Epidermal melanocyte (primary cell): ENCODE data around the gene SLC38A3.
"Not testable (repeated sequence)": the region's sequence is repeated elsewhere in the genome, so short reads cannot be mapped to it uniquely, and the experiment has no call there.

ENCODE experiments used
- DNase-seq: peaks from one replicate; pipeline ENCODE4 v3.0.0; 2011; ENCODE audit warnings: low spot score; ENCODE audit not compliant: insufficient read length

Gene SLC38A3

GRCh38 chr3:50210176-50210509 is 5.1 kb downstream of the SLC38A3 start:
- DNase-seq, result no peak

- DNase-seq, result no peak
Measured at GRCh38 chr3:50210510-50211367, 5.7 kb downstream of the SLC38A3 start.

GRCh38 chr3:50211368-50211717 is 6.3 kb downstream of the SLC38A3 start:
- not testable (repeated sequence) for DNase-seq

DNA sequence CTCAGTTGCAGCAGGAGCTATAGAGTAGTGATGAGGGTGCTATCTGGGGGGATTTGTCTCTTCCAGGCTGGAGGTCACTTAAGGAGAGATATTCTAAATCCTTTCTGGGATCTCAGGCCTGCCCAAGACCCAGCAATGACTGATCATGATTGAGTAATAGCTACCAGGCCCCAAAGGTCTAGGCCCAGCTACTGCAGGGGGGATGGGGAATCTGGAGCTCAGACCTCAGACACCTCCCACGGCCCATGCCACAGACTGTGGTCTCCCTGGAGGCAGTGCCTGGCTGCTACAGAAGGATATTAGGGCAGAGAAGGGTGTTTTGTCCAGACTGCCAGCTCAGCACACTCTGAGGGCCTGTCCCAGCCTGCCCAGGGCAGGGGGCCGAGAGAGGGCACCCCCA is 6.9 kb downstream of the SLC38A3 start:
- DNase-seq, result no peak

- DNase-seq, result no peak
Measured at GRCh38 chr3:50212502-50212901, 7.4 kb downstream of the SLC38A3 start.

DNA sequence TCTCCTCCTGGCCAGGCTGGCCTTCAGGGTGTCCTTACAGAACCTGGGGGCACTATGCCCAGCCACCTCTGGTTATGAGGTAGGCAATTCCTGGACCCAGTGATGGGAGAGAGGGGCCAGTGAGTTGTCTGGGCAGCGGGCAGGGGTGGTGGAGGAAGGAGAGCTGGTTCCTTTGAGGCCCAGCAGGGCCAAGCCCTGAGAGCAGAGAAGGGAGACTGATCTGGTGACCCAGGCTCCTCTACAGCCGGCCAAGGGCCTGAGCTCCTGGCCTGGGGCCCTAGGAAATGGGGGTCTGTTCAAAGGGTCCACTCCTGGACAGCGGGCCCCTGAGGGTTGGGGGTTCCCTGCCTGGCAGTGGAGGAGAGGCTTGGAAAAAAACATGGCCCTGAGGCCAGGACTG is 7.9 kb downstream of the SLC38A3 start:
- DNase-seq, result no peak

- DNase-seq, result no peak
Measured at GRCh38 chr3:50213373-50213772, 8.3 kb downstream of the SLC38A3 start.

GRCh38 chr3:50214824-50215223 is 9.8 kb downstream of the SLC38A3 start:
- no peak for DNase-seq

DNA sequence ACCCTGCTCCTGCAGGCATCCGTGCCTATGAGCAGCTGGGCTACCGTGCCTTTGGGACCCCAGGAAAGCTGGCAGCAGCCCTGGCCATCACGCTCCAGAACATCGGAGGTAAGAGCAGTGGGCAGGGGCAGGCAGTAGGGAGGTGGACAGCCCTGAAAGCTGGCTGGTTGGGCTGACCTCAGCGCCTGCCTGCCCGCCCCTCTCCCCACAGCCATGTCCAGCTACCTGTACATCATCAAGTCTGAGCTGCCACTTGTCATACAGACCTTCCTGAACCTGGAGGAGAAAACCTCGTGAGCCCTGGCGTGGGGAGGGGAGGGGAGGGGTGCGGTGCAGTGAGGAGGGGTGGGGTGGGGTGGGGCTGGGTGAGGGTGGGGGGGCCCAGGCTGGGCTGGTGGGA is 10.5 kb downstream of the SLC38A3 start:
- no peak for DNase-seq

GRCh38 chr3:50217681-50218080 is 12.6 kb downstream of the SLC38A3 start:
- DNase-seq, result no peak

GRCh38 chr3:50218448-50218847 is 13.4 kb downstream of the SLC38A3 start:
- DNase-seq, result no peak

DNA sequence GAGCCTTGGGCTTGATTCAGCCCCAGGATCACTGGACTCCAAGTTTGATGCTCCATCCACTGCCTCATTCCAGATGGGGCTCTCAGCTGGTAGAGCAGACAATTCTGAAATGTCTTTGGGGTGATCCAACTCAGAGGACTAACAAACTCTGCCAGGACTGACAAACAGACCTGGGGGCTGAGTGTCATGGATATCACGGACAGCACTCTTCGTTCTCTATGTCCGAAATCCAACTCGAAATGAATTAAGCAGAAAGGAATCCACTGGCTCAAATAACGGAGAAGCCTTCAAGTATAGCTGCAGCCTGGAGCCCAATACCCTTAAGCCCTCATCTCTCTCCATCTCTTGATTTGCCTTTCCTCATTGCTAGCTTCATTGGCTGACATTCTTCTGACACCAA is 14.2 kb downstream of the SLC38A3 start:
- no peak for DNase-seq

DNA sequence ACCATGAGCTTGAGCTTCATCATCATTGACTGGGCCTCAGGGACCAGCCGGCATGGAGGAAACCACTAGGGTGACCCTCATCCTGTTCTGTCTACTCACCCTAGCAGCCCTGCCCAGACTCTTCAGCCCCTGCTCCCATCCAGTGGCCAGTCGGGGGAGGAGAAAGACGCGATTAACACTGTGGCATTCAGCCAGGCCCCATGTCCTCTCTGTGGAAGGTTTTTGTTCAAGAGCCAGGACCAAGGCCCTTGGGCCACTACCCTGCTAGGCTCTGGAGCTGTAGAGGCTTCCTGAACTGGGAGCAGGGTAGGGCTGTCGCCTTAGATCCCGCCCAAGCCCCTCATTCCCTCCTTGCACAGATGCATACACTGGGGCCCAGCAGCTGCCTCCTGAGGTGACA is 15.0 kb downstream of the SLC38A3 start:
- no peak for DNase-seq

- DNase-seq, result no peak
Measured at GRCh38 chr3:50221051-50221410, 16.0 kb downstream of the SLC38A3 start.

DNA sequence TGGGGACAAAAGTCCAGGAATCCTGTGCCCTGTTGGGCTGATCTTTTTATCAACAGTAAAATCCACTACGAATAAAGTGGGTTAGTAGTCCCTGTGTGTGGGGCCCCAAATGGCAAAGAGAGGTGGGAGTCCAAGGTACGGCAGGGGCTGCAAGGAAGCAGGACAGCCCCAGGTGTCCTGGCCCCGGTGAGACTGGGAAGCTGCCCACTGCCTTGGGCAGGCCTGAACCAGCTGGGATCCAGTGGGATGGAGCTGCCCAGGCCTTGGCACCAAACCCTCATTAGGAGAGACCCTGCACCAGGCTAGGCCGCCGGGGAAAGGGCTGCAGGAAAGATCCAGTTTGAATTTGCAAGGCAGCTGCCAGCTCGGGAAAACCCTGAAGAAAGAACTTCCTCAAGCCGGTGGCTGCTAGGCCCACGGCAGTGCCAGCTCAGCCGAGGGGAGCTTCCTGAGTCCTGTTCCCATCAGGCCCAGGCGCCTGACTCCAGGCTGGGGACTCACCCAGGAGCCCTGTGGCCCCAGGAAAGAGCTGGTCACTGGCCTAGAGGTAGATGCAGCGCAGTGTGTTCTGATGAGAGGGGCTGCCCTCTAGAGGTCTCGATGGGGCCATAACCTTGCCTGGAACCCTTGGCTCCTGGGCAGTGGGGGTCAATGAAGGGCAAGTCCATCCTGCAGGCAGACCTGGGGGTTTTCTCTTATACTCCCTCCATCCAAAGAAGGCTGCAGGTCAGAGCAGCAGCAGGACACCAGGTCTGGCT is 16.5 kb downstream of the SLC38A3 start:
- no peak for DNase-seq

- DNase-seq, result no peak
Measured at GRCh38 chr3:50222169-50222528, 17.1 kb downstream of the SLC38A3 start.

DNA sequence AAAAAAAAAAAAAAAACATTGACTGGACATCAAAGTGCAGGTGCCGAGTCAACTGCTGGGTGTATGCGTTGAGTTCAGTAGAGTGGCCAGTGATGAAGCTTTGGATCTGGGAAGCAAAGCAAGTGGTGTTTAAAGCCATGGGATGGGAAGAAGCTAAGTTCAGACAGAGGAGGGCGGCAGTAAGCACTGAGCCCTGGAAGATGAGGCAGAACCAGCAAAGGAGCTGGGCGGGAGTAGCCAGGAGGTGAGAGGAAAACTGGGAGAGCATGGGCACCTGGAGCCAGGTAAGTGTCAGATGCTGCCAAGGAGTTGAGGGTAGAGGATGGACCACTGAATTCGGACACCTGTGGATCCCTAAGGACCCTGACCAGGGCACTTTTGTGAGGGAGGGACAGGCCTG is 19.6 kb downstream of the SLC38A3 start:
- no peak for DNase-seq

DNA sequence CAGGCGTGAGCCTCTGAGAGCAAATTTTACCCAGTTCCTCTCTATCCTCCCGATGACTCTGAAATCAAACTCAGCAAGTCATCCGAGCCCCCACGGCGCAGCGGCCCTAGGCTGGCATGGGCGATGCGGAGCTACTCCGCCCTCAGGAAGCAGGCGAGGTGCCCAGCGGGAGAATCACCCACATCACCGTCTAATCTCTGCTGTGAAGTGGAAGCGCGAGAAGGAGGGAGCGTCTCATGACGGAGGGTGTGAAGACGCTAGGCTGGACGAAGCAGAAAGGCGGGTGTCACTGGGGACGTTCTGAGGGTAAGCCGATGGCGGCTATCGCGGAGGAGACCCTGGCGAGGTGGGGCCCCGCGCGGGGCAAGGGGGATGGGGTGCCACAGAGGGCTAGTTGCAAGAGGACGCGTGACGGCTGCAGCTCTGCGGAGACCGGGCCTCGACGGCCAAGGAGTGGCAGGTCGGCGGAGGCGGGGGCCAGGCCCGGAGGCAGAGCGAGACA is 21.9 kb downstream of the SLC38A3 start:
- DNase-seq, result no peak

GRCh38 chr3:50227390-50228183 is 22.5 kb downstream of the SLC38A3 start:
- peak; percentile 89 for DNase-seq

- not testable (repeated sequence) for DNase-seq
Measured at GRCh38 chr3:50228184-50228763, 23.2 kb downstream of the SLC38A3 start.

GRCh38 chr3:50229490-50229889 is 24.4 kb downstream of the SLC38A3 start:
- no peak for DNase-seq
